SH-SY5Y (cell line): Measurements from ENCODE around the gene MAP7D3.

Experiments used
- GATA2 ChIP-seq: IDR thresholded peaks from 2 replicates; pipeline ENCODE4 v1.6.1; 2011; ENCODE audit warnings: mild to moderate bottlenecking, low read depth, low read length
- GATA3 ChIP-seq: IDR thresholded peaks from 2 replicates; pipeline ENCODE4 v1.6.1; 2011; ENCODE audit warnings: low read depth, mild to moderate bottlenecking, low read length, moderate library complexity

DNA sequence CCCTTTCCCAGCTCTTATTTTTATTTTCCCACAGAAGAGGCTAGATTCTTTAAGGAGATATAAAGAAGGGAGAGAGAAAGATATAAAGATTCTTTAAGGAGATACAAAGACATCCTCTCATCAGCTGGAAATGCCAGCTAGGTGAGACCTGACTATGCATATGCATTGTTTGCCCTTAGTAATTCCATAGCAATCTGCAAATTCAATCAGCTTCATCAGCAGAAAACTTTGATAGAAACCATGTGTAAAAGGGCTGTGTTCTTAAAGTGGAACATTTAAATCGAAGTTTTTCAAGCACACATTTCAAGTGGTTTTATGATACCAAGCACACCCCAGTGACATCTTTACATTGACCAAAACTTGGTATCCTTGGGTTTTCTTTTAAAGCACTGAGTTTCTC is 79.8 kb downstream of the MAP7D3 start:
- TF ChIP-seq GATA3 (no peak), GATA2 (no peak)
